BLaER1 (cell line): ENCODE measurements around the gene RTL10.
A peak's percentile ranks its signal among the peaks of the same experiment; 100 is the strongest.

Source experiments
- H3K27ac ChIP-seq: shearing (Covaris generic); formaldehyde crosslinking; 2 replicates; pipeline ENCODE4 v1.8.1; 2022
- H3K27me3 ChIP-seq: shearing (Covaris generic); formaldehyde crosslinking; 2 replicates; pipeline ENCODE4 v1.8.1; 2022
- H3K36me3 ChIP-seq: shearing (Covaris generic); formaldehyde crosslinking; 2 replicates; pipeline ENCODE4 v1.8.1; 2022
- H3K4me1 ChIP-seq: shearing (Covaris generic); formaldehyde crosslinking; 2 replicates; pipeline ENCODE4 v1.8.1; 2022
- H3K4me2 ChIP-seq: shearing (Covaris generic); formaldehyde crosslinking; 2 replicates; pipeline ENCODE4 v1.8.1; 2022
- H3K4me3 ChIP-seq: shearing (Covaris generic); formaldehyde crosslinking; 2 replicates; pipeline ENCODE4 v1.8.1; 2022
- H3K9ac ChIP-seq: shearing (Covaris generic); formaldehyde crosslinking; 2 replicates; pipeline ENCODE4 v1.8.1; 2022
- H3K9me3 ChIP-seq: shearing (Covaris generic); formaldehyde crosslinking; 2 replicates; pipeline ENCODE4 v1.8.1; 2022
- H4K20me1 ChIP-seq: shearing (Covaris generic); formaldehyde crosslinking; 2 replicates; pipeline ENCODE4 v1.8.1; 2022
- Cebpa-rat ChIP-seq: shearing (Covaris generic); IDR thresholded peaks from 2 replicates; pipeline ENCODE4 v1.8.1; 2022

The RTL10 gene

GRCh38 chr22:19846620-19847344 is 7.9 kb downstream of the RTL10 start:
- no peak for TF ChIP-seq Cebpa-rat
- Histone ChIP-seq H3K27me3 (no peaks in the 10 kb centered on the region), H3K9ac (no peak overlapping the region), H3K4me3 (no peak overlapping the region), H3K27ac (peak overlapping the region; percentile 18; the same call in 1 of the 2 replicates), H3K4me2 (peak overlapping the region; percentile 81; the same call in 1 of the 2 replicates), H3K36me3 (peaks cover 49% of the 10 kb centered on the region), H3K4me1 (peaks cover 66% of the 10 kb centered on the region), H4K20me1 (peaks cover 100% of the 10 kb centered on the region), H3K9me3 (no peaks in the 10 kb centered on the region)

DNA sequence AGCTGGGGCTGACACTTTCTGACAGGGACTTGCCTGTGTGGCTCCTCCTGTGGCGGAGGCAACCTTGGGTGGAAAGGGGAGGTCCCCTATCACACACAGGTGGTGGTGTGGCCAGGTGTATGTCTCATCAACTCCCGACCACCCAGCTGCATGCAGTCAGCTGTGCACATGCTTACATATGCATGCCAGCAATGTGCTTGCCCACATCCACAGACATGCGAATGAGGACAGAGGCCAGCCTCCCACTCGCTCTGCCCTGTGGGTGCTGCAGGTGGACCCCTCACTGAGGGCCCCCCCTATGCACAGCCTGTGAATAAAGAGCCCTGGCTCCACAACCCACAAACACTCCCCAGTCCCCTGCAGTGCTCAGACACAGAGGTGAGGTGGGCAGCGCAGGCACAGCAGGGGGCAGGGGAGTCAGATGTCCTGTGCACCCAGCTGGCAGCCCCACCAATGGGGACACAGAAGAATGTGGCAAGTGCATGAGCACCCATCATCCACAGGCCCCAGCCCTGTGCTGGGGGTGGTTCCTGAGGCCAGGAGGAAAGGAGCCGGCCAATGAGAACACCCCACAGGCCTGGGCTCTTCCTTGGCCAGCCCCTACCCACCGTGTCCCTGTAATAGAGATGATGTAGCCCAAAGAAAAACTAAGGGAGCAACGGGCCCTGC is 9.5 kb downstream of the RTL10 start:
- Histone ChIP-seq H3K27ac (peak overlapping the region; percentile 74), H3K9ac (peak overlapping the region; percentile 56), H3K36me3 (peaks cover 33% of the 10 kb centered on the region), H3K27me3 (no peaks in the 10 kb centered on the region), H4K20me1 (peaks cover 99% of the 10 kb centered on the region), H3K4me3 (peak overlapping the region; percentile 42), H3K4me1 (peaks cover 71% of the 10 kb centered on the region), H3K9me3 (no peaks in the 10 kb centered on the region), H3K4me2 (peak overlapping the region; percentile 81)
- TF ChIP-seq Cebpa-rat, result no peak

DNA sequence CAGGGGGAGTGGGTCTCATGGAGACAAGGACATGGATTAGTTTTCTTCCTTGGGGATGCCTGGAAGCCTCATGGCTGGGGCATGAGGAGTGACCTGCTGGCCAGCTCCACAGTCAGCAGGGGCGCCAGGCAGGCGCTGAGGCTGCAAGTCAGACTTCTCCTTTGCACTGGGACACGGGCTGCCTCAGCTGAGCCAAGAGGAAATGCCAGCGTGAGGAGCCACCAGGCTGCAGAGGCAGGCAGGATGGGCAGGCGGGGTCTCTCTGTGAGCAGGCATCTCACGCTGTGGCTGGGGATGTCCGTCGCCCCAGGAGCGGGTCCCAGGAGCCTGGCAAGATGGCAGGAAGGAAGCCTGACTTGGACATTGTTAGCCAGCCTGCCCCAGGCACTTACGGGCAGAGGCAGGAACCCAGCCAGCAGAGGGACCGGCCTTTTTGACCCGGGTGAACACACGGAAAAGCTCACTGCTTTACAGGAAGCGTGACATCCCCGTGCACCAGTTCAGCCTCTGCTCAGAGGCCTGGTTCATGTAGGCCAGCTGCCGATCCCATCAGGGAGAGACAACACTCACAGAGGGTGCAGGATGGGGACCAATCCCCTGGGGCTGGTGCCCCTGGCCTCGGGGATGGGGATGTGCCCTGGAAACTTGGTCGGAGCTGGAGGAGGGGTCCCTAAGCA is 10.2 kb downstream of the RTL10 start:
- Histone ChIP-seq H3K27ac (peak overlapping the region; percentile 74), H3K9me3 (no peaks in the 10 kb centered on the region), H3K36me3 (peaks cover 26% of the 10 kb centered on the region), H4K20me1 (peaks cover 94% of the 10 kb centered on the region), H3K9ac (peak overlapping the region; percentile 56), H3K4me2 (peak overlapping the region; percentile 81), H3K4me1 (peaks cover 71% of the 10 kb centered on the region), H3K27me3 (no peaks in the 10 kb centered on the region), H3K4me3 (peak overlapping the region; percentile 42)
- no peak for TF ChIP-seq Cebpa-rat

DNA sequence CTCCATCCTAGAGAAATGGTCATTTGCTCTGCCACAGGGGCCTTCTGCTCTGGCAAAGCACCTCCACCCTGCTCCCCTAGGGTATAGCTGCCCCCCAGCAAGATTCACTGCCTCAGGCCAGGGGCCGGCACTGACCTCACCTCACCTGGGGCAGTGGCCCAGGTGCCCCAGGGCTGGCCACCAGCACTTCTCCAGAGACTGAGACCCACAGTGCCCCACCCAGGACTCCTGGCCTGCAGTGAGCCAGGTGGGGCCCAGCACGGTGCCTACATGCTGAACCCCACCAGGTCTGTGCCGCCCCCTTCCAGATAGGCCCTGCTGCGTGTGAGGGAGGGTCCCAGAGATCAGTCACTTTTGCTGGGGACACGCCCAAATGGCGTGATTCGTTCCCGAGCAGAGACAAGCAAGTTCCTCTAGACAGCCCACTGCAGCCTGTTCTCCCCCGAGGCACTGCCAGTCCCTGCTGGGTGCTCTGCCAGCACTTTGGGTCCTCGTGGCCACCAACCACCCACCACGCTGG is 10.8 kb downstream of the RTL10 start:
- H3K27me3 ChIP-seq, result no peaks in the 10 kb centered on the region
- peak overlapping the region; percentile 74 for H3K27ac ChIP-seq
- peak overlapping the region; percentile 81 for H3K4me2 ChIP-seq
- H3K9ac ChIP-seq, result peak overlapping the region; percentile 56
- H4K20me1 ChIP-seq, result peaks cover 88% of the 10 kb centered on the region
- H3K4me3 ChIP-seq, result peak overlapping the region; percentile 42; the same call in 1 of the 2 replicates
- peaks cover 71% of the 10 kb centered on the region for H3K4me1 ChIP-seq
- TF ChIP-seq Cebpa-rat, result no peak
- peaks cover 23% of the 10 kb centered on the region for H3K36me3 ChIP-seq
- H3K9me3 ChIP-seq, result no peaks in the 10 kb centered on the region

DNA sequence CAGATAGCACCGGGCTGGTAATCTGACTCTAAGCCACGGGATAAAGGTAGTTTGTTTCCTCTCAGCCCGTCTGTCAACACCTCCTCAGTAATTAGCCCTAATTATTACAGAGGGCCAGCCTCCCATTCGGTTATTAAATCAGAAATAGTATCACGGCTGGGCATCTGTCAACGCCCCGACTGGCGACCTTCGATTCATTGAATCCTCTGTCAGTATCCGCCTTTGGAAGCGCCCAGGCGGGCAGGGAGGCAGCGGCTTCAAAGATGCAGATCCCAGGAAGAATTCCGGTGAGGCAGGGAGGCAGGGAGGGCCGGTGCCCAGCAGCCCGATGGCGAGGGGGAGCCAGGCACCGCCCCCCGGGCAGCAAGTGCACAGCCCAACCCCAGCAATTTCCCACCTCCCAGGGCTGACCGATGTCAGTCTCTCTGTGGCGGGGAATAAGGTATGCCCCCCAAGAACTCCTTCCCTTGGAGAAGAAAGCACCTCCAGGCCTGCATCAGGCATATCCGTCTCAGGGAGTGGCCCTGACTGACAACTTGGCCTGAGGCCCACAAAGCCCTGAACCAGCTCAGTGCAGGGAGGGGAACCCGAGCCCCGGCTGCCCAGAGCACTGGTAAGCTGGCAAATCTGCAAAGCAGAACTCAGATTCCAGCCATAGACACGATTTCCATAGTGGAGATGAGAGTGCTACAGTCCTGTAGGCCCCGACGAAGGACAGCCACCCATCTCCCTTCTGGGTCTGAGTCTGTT is 11.4 kb downstream of the RTL10 start:
- peak overlapping the region; percentile 74 for H3K27ac ChIP-seq
- no peak overlapping the region for H3K9ac ChIP-seq
- H3K4me3 ChIP-seq, result no peak overlapping the region
- H3K9me3 ChIP-seq, result no peaks in the 10 kb centered on the region
- H3K4me1 ChIP-seq, result peaks cover 64% of the 10 kb centered on the region
- H4K20me1 ChIP-seq, result peaks cover 82% of the 10 kb centered on the region
- H3K36me3 ChIP-seq, result peaks cover 16% of the 10 kb centered on the region
- H3K4me2 ChIP-seq, result peak overlapping the region; percentile 81
- TF ChIP-seq Cebpa-rat, result no peak
- no peaks in the 10 kb centered on the region for H3K27me3 ChIP-seq

DNA sequence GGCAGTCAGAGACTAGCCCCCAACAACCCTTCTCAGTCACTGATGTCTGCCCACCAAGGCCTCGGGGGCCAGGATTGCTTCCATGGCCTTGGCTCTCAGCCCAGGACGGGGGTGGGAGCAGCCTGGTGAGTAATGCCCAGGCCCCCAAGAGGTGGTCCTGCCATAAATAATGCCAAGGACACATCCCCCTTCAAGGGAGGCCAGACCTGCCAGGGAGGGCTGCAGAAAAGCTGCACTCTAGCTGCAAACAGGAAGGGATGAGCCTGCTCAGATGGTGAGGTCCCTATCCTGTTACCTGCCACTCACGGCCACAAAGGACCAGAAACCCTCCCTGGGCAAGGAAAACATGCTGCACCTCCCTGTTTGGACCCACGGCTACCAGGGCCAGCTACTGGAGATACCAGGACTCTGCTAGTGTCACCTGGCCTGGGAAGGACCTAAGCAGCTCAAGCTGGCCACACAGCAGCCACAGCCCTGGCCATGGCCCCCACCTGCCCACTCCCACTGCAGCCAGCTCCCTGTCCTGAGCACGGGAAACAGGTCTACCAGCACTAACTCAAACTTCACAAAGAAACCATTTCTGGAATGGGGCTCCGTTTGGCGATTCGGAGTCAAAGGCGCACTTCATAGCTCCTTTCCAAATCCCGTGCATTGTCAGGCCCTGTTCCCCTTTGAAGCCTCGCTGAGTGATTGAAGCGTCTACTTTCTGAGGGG is 12.1 kb downstream of the RTL10 start:
- Histone ChIP-seq H3K9ac (no peak overlapping the region), H3K36me3 (peaks cover 14% of the 10 kb centered on the region), H3K9me3 (no peaks in the 10 kb centered on the region), H4K20me1 (peaks cover 79% of the 10 kb centered on the region), H3K4me2 (peak overlapping the region; percentile 58), H3K4me3 (no peak overlapping the region), H3K27me3 (no peaks in the 10 kb centered on the region), H3K4me1 (peaks cover 61% of the 10 kb centered on the region), H3K27ac (peak overlapping the region; percentile 33; the same call in 1 of the 2 replicates)
- TF ChIP-seq Cebpa-rat, result no peak

DNA sequence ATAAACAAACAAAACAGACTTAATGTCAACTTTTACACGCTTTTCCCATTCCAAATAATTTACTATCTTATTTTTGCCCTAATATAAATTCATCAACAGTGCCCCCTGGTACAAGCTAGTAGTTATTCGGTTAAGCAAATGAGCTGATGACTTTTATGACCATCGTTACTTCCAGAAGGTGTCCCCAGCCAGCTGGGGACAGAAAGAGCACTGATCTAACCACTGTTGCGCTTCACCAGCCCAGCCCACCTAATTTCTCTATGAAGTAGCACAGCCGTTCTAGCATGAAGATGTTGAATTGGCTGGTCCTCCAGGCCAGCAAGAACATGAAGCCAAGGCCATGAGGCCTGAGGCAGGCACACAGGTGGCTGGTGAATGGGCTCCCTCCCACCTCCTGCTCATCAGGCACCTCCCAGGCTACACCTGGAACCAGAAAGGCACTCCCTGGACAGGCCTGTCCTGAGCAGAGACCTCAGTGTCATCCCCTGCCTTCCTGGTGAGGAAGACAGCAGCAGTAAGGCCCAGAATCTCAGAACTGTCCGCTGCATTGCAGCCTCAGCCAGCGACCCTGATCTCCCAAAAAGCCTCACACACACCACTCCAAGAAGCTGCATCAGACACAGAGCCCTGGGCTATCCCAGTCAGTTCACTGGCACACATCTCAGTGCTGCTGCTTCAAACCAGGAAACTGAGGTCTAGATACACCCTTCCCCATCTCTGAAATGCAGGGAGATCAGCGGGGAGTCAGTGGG is 12.9 kb downstream of the RTL10 start:
- no peaks in the 10 kb centered on the region for H3K9me3 ChIP-seq
- peak overlapping the region; percentile 33; the same call in 1 of the 2 replicates for H3K27ac ChIP-seq
- H3K9ac ChIP-seq, result no peak overlapping the region
- peak overlapping the region; percentile 58 for H3K4me2 ChIP-seq
- no peak for TF ChIP-seq Cebpa-rat
- no peak overlapping the region for H3K4me3 ChIP-seq
- peaks cover 74% of the 10 kb centered on the region for H4K20me1 ChIP-seq
- H3K4me1 ChIP-seq, result peaks cover 55% of the 10 kb centered on the region
- peaks cover 6% of the 10 kb centered on the region; the same call in 1 of the 2 replicates for H3K36me3 ChIP-seq
- no peaks in the 10 kb centered on the region for H3K27me3 ChIP-seq

DNA sequence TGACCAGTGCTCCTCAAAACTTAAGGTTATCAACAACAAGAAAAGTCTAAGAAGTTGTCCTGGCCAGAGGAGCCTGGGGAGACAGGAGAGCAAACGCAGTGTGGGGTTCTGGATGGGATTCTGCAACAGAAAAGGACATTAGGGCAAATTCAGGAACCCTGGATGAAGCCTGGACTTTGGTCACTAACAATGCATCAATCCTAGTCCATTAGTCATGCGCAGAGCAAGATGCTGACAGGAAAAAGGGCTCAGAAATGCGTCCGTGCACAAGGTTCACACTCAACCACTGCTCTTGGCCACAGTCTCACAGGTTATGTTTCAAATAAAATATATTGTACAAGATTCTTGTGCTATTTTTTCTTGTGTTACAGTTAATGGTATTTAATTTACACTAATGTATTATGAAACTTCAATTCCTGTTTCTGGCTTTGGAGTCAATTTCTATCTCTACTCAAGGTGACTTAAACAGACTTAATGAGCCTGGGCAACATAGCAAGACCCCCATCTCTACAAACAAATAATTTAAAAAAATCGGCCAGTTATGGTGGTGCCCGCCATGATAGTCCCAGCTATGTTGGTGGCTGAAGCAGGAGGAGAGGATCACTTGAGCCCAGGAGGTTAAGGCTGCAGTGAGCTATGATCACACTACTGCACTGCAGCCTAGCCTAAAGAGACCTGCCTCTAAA is 13.6 kb downstream of the RTL10 start:
- Histone ChIP-seq H3K4me2 (peak overlapping the region; percentile 58; the same call in 1 of the 2 replicates), H3K36me3 (no peaks in the 10 kb centered on the region), H3K27me3 (no peaks in the 10 kb centered on the region), H3K9me3 (no peaks in the 10 kb centered on the region), H3K27ac (no peak overlapping the region), H4K20me1 (peaks cover 67% of the 10 kb centered on the region), H3K4me1 (peaks cover 48% of the 10 kb centered on the region), H3K4me3 (no peak overlapping the region), H3K9ac (no peak overlapping the region)
- TF ChIP-seq Cebpa-rat, result no peak
